Gastrocnemius medialis (tissue), 4 donors: ENCODE measurements around the gene NR1H2. TPM values are rescaled to one million over a fixed set of nuclear protein-coding genes. Genes with fewer than 3 reads are reported as not detected.

ENCODE experiments used
- ATAC-seq, 2 donors: fragments of 150-250 bp; one replicate each; pipeline ENCODE4 v1.9.1; 2016
- DNase-seq, 2 donors: peaks; one replicate each; pipeline ENCODE4 v3.0.0-alpha.2; 2019
- H3K27ac ChIP-seq, 4 donors: fragments of 200-600 bp; sonication (generic); 1 replicate in 1 of 4; 2 replicates in 3 of 4; pipeline ENCODE4 v1.5.1; 2016 to 2018; ENCODE audit warnings: mild to moderate bottlenecking in 2 of 4, moderate library complexity in 1 of 4
- H3K27me3 ChIP-seq, 3 donors: fragments of 200-600 bp; sonication (generic) in 2 of 3; 1 replicate in 1 of 3; 2 replicates in 2 of 3; pipeline versions ENCODE4 v1.5.1 to v1.6.0; 2016 to 2019; ENCODE audit warnings: mild to moderate bottlenecking in 1 of 3, moderate library complexity in 1 of 3
- H3K36me3 ChIP-seq, 2 donors: fragments of 200-600 bp; sonication (generic) in 1 of 2; one replicate each; pipeline ENCODE4 v1.5.1; 2017 to 2018
- H3K4me1 ChIP-seq, 2 donors: fragments of 200-600 bp; sonication (generic) in 1 of 2; one replicate each; pipeline ENCODE4 v1.5.1; 2016 to 2017; ENCODE audit warnings: mild to moderate bottlenecking in 2 of 2
- H3K4me3 ChIP-seq, 4 donors: fragments of 200-600 bp; sonication (generic) in 3 of 4; 1 replicate in 1 of 4; 2 replicates in 3 of 4; pipeline ENCODE4 v1.5.1; 2016 to 2019; ENCODE audit warnings: mild to moderate bottlenecking in 2 of 4
- H3K9me3 ChIP-seq, 3 donors: fragments of 200-600 bp; sonication (generic) in 2 of 3; 1 replicate in 1 of 3; 2 replicates in 2 of 3; pipeline ENCODE4 v1.5.1; 2016 to 2019
- CTCF ChIP-seq, 5 experiments: fragments of 450-650 bp in 3 of 5; fragments of 200-600 bp in 2 of 5; sonication (generic) in 2 of 5; IDR thresholded peaks in 4 of 5; conservative IDR thresholded peaks in 1 of 5; 1 replicate in 4 of 5; 2 replicates in 1 of 5; pipeline ENCODE4 v1.5.1; 2016 to 2019; ENCODE audit warnings: antibody characterized with exemption in 5 of 5, mild to moderate bottlenecking in 3 of 5, moderate library complexity in 3 of 5
- POLR2A ChIP-seq, 2 donors: fragments of 450-650 bp; IDR thresholded peaks; one replicate each; pipeline ENCODE4 v1.6.1; 2017; ENCODE audit warnings: antibody characterized with exemption in 2 of 2, mild to moderate bottlenecking in 2 of 2, moderate library complexity in 2 of 2
- in situ Hi-C, 4 donors: fragments of 200-750 bp; cut with MboI; loops; one replicate each; pipeline versions ENCODE4 v1.15.0 to v1.8.0; 2017; ENCODE audit warnings: low sequenced_read_pairs in 4 of 4
- intact Hi-C: fragments of 100-400 bp; cut with DNase I; formaldehyde crosslinking; loops from one replicate; pipeline ENCODE4 v1.15.1; 2023; ENCODE audit warnings: low total_unique reads
- total RNA-seq, 4 donors: library from RNA; depleted of rRNA; stranded (reverse); fragments of >200 nt; gene quantifications; one replicate each; pipeline versions ENCODE4 v1.1.0 to v1.2.3, GENCODE V29; 2016

Gene NR1H2
- total RNA-seq, 4 donors from 2014 or later = 155 to 232 (median 200) TPM

- no peak overlapping the region for H3K27ac ChIP-seq
- no peak overlapping the region for H3K4me3 ChIP-seq
- H3K27me3 ChIP-seq = peaks cover 2 to 22% (median 11%) of the 10 kb centered on the region in 3 donors
- peaks cover 0 to 8% of the 10 kb centered on the region in 2 donors for H3K4me1 ChIP-seq
- in situ Hi-C loops (loop anchor here in 2 of 4 donors (10.0 kb wide), 1 partner anchor 53 kb away; the partner anchor contains the start of gene NAPSA (in 2 of the 2)), intact Hi-C loops (no loop called here)
- H3K9me3 ChIP-seq = no peaks in the 10 kb centered on the region
- DNase-seq (no peak), ATAC-seq (no peak)
- H3K36me3 ChIP-seq = no peaks in the 10 kb centered on the region
- TF ChIP-seq CTCF (IDR thresholded peaks at IDR 0.05 in 4 of 5, conservative IDR thresholded peaks at IDR 0.05 in 1 of 5) (no peak), POLR2A (IDR thresholded peaks at IDR 0.05) (no peak)
Measured at GRCh38 chr19:50417111-50418081, 41.1 kb downstream of the NR1H2 start.

GRCh38 chr19:50418176-50419021 lies 42.1 kb downstream of the NR1H2 start, which contains the start of gene SPIB:
Gene SPIB, plus strand, starts transcription at chr19:50418938. Its CDS starts 25 bp downstream, at chr19:50418963.
- intact Hi-C loops (no loop called here), in situ Hi-C loops (loop anchor here in 2 of 4 donors (10.0 kb wide), 1 partner anchor 54 kb away; the partner anchor contains the start of gene NAPSA (in 2 of the 2))
- H3K27me3 ChIP-seq = peaks cover 2 to 22% (median 11%) of the 10 kb centered on the region in 3 donors
- no peak for TF ChIP-seq POLR2A (IDR thresholded peaks at IDR 0.05)
- TF ChIP-seq CTCF (IDR thresholded peaks at IDR 0.05 in 4 of 5, conservative IDR thresholded peaks at IDR 0.05 in 1 of 5) = no peak
- no peaks in the 10 kb centered on the region for H3K36me3 ChIP-seq
- DNase-seq (no peak), ATAC-seq (no peak)
- H3K4me1 ChIP-seq = peaks cover 0 to 8% of the 10 kb centered on the region in 2 donors
- H3K9me3 ChIP-seq = no peaks in the 10 kb centered on the region
- no peak within 1 kb of the TSS for H3K4me3 ChIP-seq
- H3K27ac ChIP-seq = no peak within 1 kb of the TSS

- TF ChIP-seq POLR2A (IDR thresholded peaks at IDR 0.05) (no peak), CTCF (IDR thresholded peaks at IDR 0.05 in 4 of 5, conservative IDR thresholded peaks at IDR 0.05 in 1 of 5) (no peak)
- H3K27me3 ChIP-seq = peaks cover 2 to 22% (median 11%) of the 10 kb centered on the region in 3 donors
- no peak overlapping the region for H3K27ac ChIP-seq
- H3K4me3 ChIP-seq = no peak overlapping the region
- ATAC-seq (no peak), DNase-seq (no peak)
- in situ Hi-C loops (loop anchor here in 2 of 4 donors (10.0 kb wide), 1 partner anchor 54 kb away; the partner anchor contains the start of gene NAPSA (in 2 of the 2)), intact Hi-C loops (no loop called here)
- no peaks in the 10 kb centered on the region for H3K9me3 ChIP-seq
- H3K4me1 ChIP-seq = peaks cover 0 to 8% of the 10 kb centered on the region in 2 donors
- H3K36me3 ChIP-seq = no peaks in the 10 kb centered on the region
Measured at GRCh38 chr19:50419022-50419579, 42.8 kb downstream of the NR1H2 start.

- peaks cover 0 to 8% of the 10 kb centered on the region in 2 donors for H3K4me1 ChIP-seq
- no peak overlapping the region for H3K4me3 ChIP-seq
- H3K27me3 ChIP-seq = peaks cover 2 to 22% (median 11%) of the 10 kb centered on the region in 3 donors
- TF ChIP-seq POLR2A (IDR thresholded peaks at IDR 0.05) (no peak), CTCF (IDR thresholded peaks at IDR 0.05 in 4 of 5, conservative IDR thresholded peaks at IDR 0.05 in 1 of 5) (no peak)
- intact Hi-C loops = no loop called here
- no peak for ATAC-seq
- no peaks in the 10 kb centered on the region for H3K36me3 ChIP-seq
- DNase-seq = no peak
- in situ Hi-C loops = loop anchor here in 2 of 4 donors (10.0 kb wide), 1 partner anchor 55 kb away; the partner anchor contains the start of gene NAPSA (in 2 of the 2)
- no peak overlapping the region for H3K27ac ChIP-seq
- H3K9me3 ChIP-seq = no peaks in the 10 kb centered on the region
Measured at GRCh38 chr19:50419580-50420035, 43.4 kb downstream of the NR1H2 start.
